Measurements from ENCODE around the gene KLC1.

The KLC1 gene

GRCh38 chr14:103687712-103688111, 58.7 kb downstream of the KLC1 start:
- TF ChIP-seq ZBTB7A (IDR thresholded peaks at IDR 0.05; ENCODE audit: low read depth) (no peak), TEAD4 (IDR thresholded peaks at IDR 0.05) (no peak), EGR1 (IDR thresholded peaks at IDR 0.05) (no peak), EP300 (IDR thresholded peaks at IDR 0.05; ENCODE audit: borderline replicate concordance) (no peak), CEBPB (IDR thresholded peaks at IDR 0.05) (no peak)
- TF ChIP-seq, protein P1, sequence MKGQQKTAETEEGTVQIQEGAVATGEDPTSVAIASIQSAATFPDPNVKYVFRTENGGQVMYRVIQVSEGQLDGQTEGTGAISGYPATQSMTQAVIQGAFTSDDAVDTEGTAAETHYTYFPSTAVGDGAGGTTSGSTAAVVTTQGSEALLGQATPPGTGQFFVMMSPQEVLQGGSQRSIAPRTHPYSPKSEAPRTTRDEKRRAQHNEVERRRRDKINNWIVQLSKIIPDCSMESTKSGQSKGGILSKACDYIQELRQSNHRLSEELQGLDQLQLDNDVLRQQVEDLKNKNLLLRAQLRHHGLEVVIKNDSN (IDR thresholded peaks at IDR 0.05) = no peak

GRCh38 chr14:103688441-103688840, 59.4 kb downstream of the KLC1 start:
- TF ChIP-seq ZBTB7A (IDR thresholded peaks at IDR 0.05; ENCODE audit: low read depth) (no peak), CEBPB (IDR thresholded peaks at IDR 0.05) (no peak), YY1 (IDR thresholded peaks at IDR 0.05; ENCODE audit: low read depth) (no peak), EP300 (IDR thresholded peaks at IDR 0.05; ENCODE audit: borderline replicate concordance) (no peak), CREB1 (IDR thresholded peaks at IDR 0.05; ENCODE audit: low read depth) (no peak), NFIC (IDR thresholded peaks at IDR 0.05) (no peak), EGR1 (IDR thresholded peaks at IDR 0.05) (no peak), RAD21 (IDR thresholded peaks at IDR 0.05; ENCODE audit: low read depth) (no peak), FOXM1 (IDR thresholded peaks at IDR 0.05; ENCODE audit: borderline replicate concordance, low read depth) (no peak)
- TF ChIP-seq, protein P1 (IDR thresholded peaks at IDR 0.05) = no peak
- TF ChIP-seq, protein P2, sequence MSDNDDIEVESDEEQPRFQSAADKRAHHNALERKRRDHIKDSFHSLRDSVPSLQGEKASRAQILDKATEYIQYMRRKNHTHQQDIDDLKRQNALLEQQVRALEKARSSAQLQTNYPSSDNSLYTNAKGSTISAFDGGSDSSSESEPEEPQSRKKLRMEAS (IDR thresholded peaks at IDR 0.05) = no peak

DNA sequence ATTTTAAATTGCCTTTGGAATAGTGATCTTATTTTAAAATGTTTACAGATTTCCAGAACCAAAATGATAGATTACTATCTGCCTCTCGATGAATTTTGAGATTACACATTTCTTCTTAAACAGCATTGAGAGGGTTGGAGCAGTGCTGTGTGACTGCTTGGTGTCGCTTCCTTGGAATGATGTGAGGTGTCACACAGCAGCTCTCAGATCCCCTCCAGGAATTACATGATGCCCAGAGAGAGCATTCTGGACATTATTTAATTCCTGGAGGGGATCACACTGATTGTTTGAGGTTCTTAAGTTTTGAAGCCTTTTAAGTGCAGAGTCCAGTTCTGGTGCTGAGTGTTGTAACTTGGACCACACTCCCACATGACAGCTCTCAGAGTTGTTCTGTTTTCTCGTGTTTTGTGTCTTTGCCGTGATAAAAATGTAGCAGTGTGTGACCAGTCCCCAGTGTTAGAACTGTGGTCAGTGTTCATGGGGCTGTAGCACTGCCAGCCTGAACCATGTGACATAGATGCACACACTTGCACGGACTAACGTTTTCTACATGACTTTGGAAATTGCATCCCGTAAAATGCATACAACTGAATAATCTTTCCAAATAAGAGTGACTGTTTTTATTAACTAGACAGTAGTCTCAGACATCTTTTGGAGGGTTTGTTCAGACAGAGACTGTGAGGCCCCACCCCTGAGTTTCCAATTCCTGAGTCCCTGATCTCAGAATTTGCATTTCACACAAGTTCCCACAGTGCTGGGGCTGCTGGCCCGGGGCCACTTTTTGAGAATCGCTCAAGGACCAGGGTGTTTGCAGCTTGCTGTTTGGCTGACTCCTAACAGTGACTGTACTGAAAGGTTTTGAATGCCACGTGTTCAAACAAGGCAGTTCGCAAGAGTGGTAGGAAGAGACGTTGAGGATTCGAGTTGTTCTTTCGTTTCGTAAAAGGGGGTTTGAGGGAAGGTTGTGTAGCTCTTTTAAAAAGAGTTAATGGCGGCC, 60.2 kb downstream of the KLC1 start:
- no peak for TF ChIP-seq CREB1 (IDR thresholded peaks at IDR 0.05; ENCODE audit: low read depth)
- TF ChIP-seq, protein P1 (IDR thresholded peaks at IDR 0.05) = no peak
- TF ChIP-seq, protein P2 (IDR thresholded peaks at IDR 0.05) = no peak
- TF ChIP-seq YY1 (IDR thresholded peaks at IDR 0.05; ENCODE audit: low read depth) = no peak
- no peak for TF ChIP-seq TAF1 (IDR thresholded peaks at IDR 0.05; ENCODE audit: low read depth)
- TF ChIP-seq ZBTB7A (IDR thresholded peaks at IDR 0.05; ENCODE audit: low read depth) = no peak
- no peak for TF ChIP-seq CEBPB (IDR thresholded peaks at IDR 0.05)

- no peak for TF ChIP-seq TCF12 (IDR thresholded peaks at IDR 0.05; ENCODE audit: low read depth)
- no peak for TF ChIP-seq EP300 (IDR thresholded peaks at IDR 0.05; ENCODE audit: borderline replicate concordance)
- TF ChIP-seq RAD21 (IDR thresholded peaks at IDR 0.05; ENCODE audit: low read depth) = no peak
- TF ChIP-seq EGR1 (IDR thresholded peaks at IDR 0.05) = no peak
- TF ChIP-seq, protein P1 (IDR thresholded peaks at IDR 0.05) = no peak
- no peak for TF ChIP-seq CEBPB (IDR thresholded peaks at IDR 0.05)
- no peak for TF ChIP-seq TAF1 (IDR thresholded peaks at IDR 0.05; ENCODE audit: low read depth)
- no peak for TF ChIP-seq CREB1 (IDR thresholded peaks at IDR 0.05; ENCODE audit: low read depth)
- TF ChIP-seq, protein P3, sequence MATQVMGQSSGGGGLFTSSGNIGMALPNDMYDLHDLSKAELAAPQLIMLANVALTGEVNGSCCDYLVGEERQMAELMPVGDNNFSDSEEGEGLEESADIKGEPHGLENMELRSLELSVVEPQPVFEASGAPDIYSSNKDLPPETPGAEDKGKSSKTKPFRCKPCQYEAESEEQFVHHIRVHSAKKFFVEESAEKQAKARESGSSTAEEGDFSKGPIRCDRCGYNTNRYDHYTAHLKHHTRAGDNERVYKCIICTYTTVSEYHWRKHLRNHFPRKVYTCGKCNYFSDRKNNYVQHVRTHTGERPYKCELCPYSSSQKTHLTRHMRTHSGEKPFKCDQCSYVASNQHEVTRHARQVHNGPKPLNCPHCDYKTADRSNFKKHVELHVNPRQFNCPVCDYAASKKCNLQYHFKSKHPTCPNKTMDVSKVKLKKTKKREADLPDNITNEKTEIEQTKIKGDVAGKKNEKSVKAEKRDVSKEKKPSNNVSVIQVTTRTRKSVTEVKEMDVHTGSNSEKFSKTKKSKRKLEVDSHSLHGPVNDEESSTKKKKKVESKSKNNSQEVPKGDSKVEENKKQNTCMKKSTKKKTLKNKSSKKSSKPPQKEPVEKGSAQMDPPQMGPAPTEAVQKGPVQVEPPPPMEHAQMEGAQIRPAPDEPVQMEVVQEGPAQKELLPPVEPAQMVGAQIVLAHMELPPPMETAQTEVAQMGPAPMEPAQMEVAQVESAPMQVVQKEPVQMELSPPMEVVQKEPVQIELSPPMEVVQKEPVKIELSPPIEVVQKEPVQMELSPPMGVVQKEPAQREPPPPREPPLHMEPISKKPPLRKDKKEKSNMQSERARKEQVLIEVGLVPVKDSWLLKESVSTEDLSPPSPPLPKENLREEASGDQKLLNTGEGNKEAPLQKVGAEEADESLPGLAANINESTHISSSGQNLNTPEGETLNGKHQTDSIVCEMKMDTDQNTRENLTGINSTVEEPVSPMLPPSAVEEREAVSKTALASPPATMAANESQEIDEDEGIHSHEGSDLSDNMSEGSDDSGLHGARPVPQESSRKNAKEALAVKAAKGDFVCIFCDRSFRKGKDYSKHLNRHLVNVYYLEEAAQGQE (IDR thresholded peaks at IDR 0.05; ENCODE audit: low read depth) = no peak
- no peak for TF ChIP-seq NFIC (IDR thresholded peaks at IDR 0.05)
- TF ChIP-seq YY1 (IDR thresholded peaks at IDR 0.05; ENCODE audit: low read depth) = no peak
- TF ChIP-seq ZBTB7A (IDR thresholded peaks at IDR 0.05; ENCODE audit: low read depth) = no peak
- TF ChIP-seq FOXM1 (IDR thresholded peaks at IDR 0.05; ENCODE audit: borderline replicate concordance, low read depth) = no peak
- TF ChIP-seq, protein P2 (IDR thresholded peaks at IDR 0.05) = no peak
- no peak for TF ChIP-seq TEAD4 (IDR thresholded peaks at IDR 0.05)
Measured at GRCh38 chr14:103690332-103690731, 61.3 kb downstream of the KLC1 start.

- TF ChIP-seq YY1 (IDR thresholded peaks at IDR 0.05; ENCODE audit: low read depth) (no peak), TAF1 (IDR thresholded peaks at IDR 0.05; ENCODE audit: low read depth) (no peak), TEAD4 (IDR thresholded peaks at IDR 0.05) (no peak), CEBPB (IDR thresholded peaks at IDR 0.05) (no peak), EGR1 (IDR thresholded peaks at IDR 0.05) (no peak), CREB1 (IDR thresholded peaks at IDR 0.05; ENCODE audit: low read depth) (no peak), ZBTB7A (IDR thresholded peaks at IDR 0.05; ENCODE audit: low read depth) (no peak), TCF12 (IDR thresholded peaks at IDR 0.05; ENCODE audit: low read depth) (no peak)
- TF ChIP-seq, protein P1 (IDR thresholded peaks at IDR 0.05) = no peak
- TF ChIP-seq, protein P2 (IDR thresholded peaks at IDR 0.05) = no peak
- TF ChIP-seq, protein P3 (IDR thresholded peaks at IDR 0.05; ENCODE audit: low read depth) = no peak
Measured at GRCh38 chr14:103692159-103692558, 63.1 kb downstream of the KLC1 start.
